ENCODE results near the gene RAC2. TPM values are rescaled to one million over a fixed set of nuclear protein-coding genes. Genes with fewer than 3 reads are reported as not detected.

The RAC2 gene
- total and polyA plus RNA-seq, 2 of the 8 experiments (the other 6 are each of a cell fraction or from before 2014, with no cell fraction given) = 2.3 to 4.3 TPM

GRCh38 chr22:37183432-37184379 lies 60.4 kb downstream of the RAC2 start:
- H4K5ac ChIP-seq (ENCODE audit: insufficient read length, low read depth, low read length) = no peak overlapping the region
- WGBS, 2 experiments (ENCODE audit: extremely low coverage in 1 of 2, insufficient coverage in 1 of 2, insufficient read length in 1 of 2, insufficient replicate concordance in 2 of 2, low coverage in 1 of 2, low lambda C conversion rate in 2 of 2, missing lambda C conversion rate in 1 of 2) = 86% methylated on average over 17 of the region's 17 CpGs; no CpG with 5 or more reads in 1 of the 2 experiments
- H4K8ac ChIP-seq (ENCODE audit: extremely low read depth, insufficient read depth, low read length) = no peak overlapping the region; the same call in 1 of the 2 replicates
- no peaks in the 10 kb centered on the region for H3K79me2 ChIP-seq (ENCODE audit: control insufficient read depth in 1 of 2, insufficient read depth in 2 of 2, low read length in 2 of 2)
- H4K91ac ChIP-seq (replicated peaks; ENCODE audit: insufficient read length, low read length) = no peak overlapping the region
- H3K23me2 ChIP-seq (ENCODE audit: low read depth, low read length) = peaks cover 3% of the 10 kb centered on the region; the same call in 1 of the 2 replicates
- peak overlapping the region; percentile 50; the same call in 1 of the 2 replicates for H2BK12ac ChIP-seq (ENCODE audit: low read depth, low read length)
- H3K27ac ChIP-seq (ENCODE audit: low read depth, low read length) = no peak overlapping the region
- H3K9me3 ChIP-seq (ENCODE audit: insufficient read depth in 2 of 2, low read depth in 1 of 2, low read length in 1 of 2) = no peaks in the 10 kb centered on the region
- H3K4me2 ChIP-seq (ENCODE audit: insufficient read depth in 1 of 2, low read depth in 2 of 2, low read length in 2 of 2) = no peak overlapping the region
- no peak overlapping the region for H2AFZ ChIP-seq (ENCODE audit: low read length)
- peak overlapping the region; percentile 72; the same call in 1 of the 2 replicates for H2BK15ac ChIP-seq (ENCODE audit: low read length)
- peak overlapping the region; percentile 60 for H3K18ac ChIP-seq (ENCODE audit: extremely low read depth, low read length)
- H3K23ac ChIP-seq (ENCODE audit: insufficient read length) = no peak overlapping the region
- H3K27me3 ChIP-seq (replicated peaks in 1 of 4; ENCODE audit: control insufficient read depth in 3 of 4, extremely low read depth in 1 of 4, insufficient read depth in 3 of 4, low read length in 3 of 4) = no peaks in the 10 kb centered on the region
- CTCF ChIA-PET (ENCODE audit: partially characterized antibody) = interaction anchor here (0.6 to 2.2 kb wide), 9 partner anchors 12 to 136 kb away, joined by 3 to 10 read pairs (median 4); no protein-coding TSS in a partner anchor
- no peak for FAIRE-seq
- no peak overlapping the region for H3K14ac ChIP-seq (ENCODE audit: insufficient read length)
- H2BK120ac ChIP-seq (replicated peaks; ENCODE audit: low read depth, low read length) = no peak overlapping the region
- no peak overlapping the region for H3K4ac ChIP-seq (replicated peaks; ENCODE audit: insufficient read length, low read depth, low read length)
- H2BK5ac ChIP-seq (ENCODE audit: low read depth, low read length) = no peak overlapping the region
- TF ChIP-seq BCL11A (IDR thresholded peaks at IDR 0.05; ENCODE audit: low read depth in 2 of 2, low read length in 2 of 2) (no peak), RAD21 (IDR thresholded peaks at IDR 0.05 in 1 of 2, conservative IDR thresholded peaks at IDR 0.05 in 1 of 2; ENCODE audit: low read depth in 2 of 2, low read length in 2 of 2) (peak in 1 of 2 experiments; percentile 31; a peak in 2 of 4 replicates)
- H4K20me1 ChIP-seq (replicated peaks in 1 of 2; ENCODE audit: control insufficient read depth in 1 of 2, insufficient read depth in 2 of 2, low read length in 2 of 2) = no peaks in the 10 kb centered on the region
- no peaks in the 10 kb centered on the region for H3K36me3 ChIP-seq (ENCODE audit: control insufficient read depth in 2 of 4, insufficient read depth in 4 of 4, low read length in 3 of 4)
- H3K9ac ChIP-seq (replicated peaks in 1 of 4; ENCODE audit: extremely low read depth in 1 of 4, low read depth in 3 of 4, low read length in 3 of 4) = no peak overlapping the region; a peak in 1 of 7 replicates
- H3K4me3 ChIP-seq (ENCODE audit: extremely low read depth in 1 of 4, insufficient read depth in 2 of 4, low read depth in 3 of 4, low read length in 4 of 4) = no peak overlapping the region
- H2AK5ac ChIP-seq (ENCODE audit: low read depth, low read length) = no peak overlapping the region
- no peaks in the 10 kb centered on the region for H3K79me1 ChIP-seq (ENCODE audit: low read depth, low read length)
- no peak overlapping the region for H3K56ac ChIP-seq (replicated peaks; ENCODE audit: insufficient read length, low read depth, low read length)
- POLR2A ChIA-PET (ENCODE audit: partially characterized antibody) = interaction anchor here (1.2 to 1.3 kb wide), 2 partner anchors 16 to 114 kb away, joined by 3 to 4 read pairs; no protein-coding TSS in a partner anchor
- no peak for DNase-seq (ENCODE audit: low read depth in 1 of 2, low spot score in 2 of 2)
- peaks cover 3 to 15% (median 10%) of the 10 kb centered on the region in 4 experiments for H3K4me1 ChIP-seq (replicated peaks in 1 of 4; ENCODE audit: control insufficient read depth in 3 of 4, insufficient read depth in 4 of 4, low read length in 3 of 4)
- H2BK20ac ChIP-seq (ENCODE audit: low read length) = no peak overlapping the region
